Right forelimb (tissue), 1 donor: ENCODE measurements around the gene ARHGEF2.
A peak's percentile ranks its signal among the peaks of the same experiment; 100 is the strongest.

Experiments used
- DNase-seq: peaks from one replicate; pipeline ENCODE4 v3.0.0-alpha.2; 2018

The ARHGEF2 gene

DNA sequence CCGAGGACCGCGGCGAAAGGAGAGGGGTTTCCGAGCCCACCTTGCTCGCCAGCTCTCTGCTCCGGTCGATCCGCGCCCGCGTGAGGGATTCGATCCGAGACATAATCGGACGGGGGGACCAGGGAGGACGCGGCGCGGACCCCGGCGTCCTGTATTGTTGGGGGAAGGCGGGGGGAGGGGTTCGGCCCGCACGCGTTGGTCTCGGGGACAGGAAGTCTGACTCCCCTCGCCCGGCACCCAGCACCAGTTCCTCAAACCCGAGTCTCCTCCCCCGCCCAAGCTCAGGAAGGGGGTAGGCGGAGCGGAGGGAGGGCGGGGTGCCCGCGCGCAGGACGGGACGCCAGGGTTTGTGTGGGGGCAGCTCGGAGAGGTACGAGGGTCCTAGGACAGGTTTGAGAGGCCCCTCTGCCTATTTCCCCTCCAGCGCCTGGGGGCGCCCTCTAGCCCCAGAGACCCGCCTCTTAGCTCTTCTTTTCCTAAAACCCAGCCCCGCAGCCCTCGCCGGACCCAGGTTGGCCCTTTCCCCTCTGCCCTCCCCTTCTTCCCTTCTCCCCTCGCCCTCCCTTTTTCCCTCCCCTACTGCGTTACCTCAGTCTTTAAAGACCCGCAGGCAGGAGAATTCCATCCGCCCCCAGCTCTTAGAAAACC, at the start of gene ARHGEF2:
Gene ARHGEF2, minus strand, starts transcription at position 223 of the 648 bp plus-strand sequence. Its CDS starts 120 bp downstream, at position 103.
- peak; percentile 84 for DNase-seq

DNA sequence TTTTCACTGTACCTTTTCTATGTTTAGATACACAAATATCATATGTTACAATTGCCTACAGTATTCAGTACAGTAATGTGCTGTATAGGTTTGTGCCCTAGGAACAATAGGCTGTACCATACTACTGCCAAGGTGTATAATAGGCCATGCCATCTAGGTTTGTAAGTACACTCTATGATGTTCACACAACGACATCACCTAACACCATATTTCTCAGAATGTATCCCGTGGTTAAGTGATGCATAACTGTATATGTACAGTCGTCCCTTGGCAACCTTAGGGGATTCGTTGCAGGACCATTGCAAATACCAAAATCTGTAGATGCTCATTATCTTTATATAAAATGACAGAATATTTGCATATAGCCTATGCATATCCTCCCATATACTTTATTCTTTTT, 48.2 kb upstream of the ARHGEF2 start:
- no peak for DNase-seq

DNA sequence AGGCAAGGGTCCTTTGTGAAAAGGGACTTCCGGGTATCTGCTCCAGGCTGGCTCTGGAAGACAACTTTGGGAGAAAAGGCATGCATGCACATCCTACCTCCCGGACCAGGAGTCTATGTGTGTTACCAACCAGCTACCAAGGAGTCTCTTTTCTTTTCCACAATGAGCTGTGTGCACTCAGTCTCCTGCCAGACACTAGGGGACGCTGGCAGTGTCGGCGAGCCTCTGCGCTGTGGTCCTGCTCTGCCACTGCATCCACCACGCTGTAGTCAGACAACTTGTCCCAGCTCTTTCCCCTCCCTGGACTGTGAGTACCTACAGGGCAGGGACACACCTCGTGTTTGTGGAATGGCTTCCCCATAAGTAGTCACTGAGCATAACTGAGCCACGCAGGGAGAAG, 47.5 kb upstream of the ARHGEF2 start:
- no peak for DNase-seq

GRCh38 chr1:156024801-156025200, 46.5 kb upstream of the ARHGEF2 start:
- no peak for DNase-seq

GRCh38 chr1:156021954-156022353, 43.6 kb upstream of the ARHGEF2 start:
- no peak for DNase-seq

- DNase-seq: no peak
These were observed 42.7 kb upstream of the ARHGEF2 start for GRCh38 chr1:156021093-156021428.

DNA sequence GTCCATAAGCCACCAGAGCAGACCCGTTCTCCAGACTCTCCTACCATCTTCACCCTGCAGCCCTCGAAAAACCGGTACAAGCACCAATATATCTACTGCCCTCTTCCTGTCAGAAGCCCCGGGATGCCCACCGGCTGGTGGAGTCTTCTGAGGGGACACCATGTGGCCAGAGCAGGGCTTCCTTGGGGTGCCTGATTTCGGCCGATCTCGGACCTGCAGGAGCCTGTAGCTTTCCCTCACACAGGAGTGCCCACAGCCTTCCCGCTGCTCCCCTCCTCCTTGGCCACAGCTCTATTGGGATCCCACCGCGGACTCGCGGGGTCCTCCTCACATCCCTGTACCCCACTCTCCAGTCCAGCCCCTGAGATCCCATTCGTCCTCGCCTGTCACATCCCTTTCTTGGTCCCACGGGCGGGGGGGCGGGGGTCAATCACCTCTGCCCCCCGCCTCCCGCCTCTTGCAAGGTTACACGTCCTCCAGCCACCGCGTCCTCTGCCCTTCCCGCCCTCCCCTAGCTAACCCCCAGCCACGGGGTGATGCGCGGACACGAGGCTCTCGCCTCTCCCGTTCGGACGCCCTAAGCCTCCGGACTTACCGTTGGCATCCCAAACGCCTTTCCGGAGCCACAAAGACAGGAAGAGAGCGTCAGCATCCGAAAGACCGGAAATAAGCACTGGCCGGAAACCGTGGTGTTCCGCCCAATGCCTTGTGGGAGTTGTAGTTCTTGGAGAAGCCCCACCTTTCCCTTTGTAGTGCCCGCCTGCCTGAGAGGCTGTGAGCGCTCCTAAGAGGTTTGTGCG, 42.1 kb upstream of the ARHGEF2 start, which contains the start of gene SSR2:
Gene SSR2, minus strand, starts transcription at position 659 of the 800 bp plus-strand sequence. CDS start 784 bp downstream, outside the sequence.
- peak; percentile 91 for DNase-seq

DNA sequence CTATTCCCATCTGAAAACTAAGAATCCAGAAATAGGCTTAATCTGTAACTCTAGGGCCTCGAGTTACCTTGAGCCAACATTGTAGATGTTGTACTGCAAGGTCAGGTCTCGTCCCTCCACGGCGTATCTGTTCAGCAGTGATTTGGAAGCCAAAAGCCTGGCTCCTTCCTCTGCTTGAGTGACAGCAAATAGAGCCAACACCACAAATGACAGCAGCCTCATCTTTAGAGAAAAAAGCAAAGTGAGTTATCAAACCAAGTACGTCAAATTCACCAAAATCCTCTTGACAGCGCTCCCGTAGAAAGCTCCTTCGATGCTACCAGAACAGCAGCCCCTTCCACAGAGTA, 41.6 kb upstream of the ARHGEF2 start:
- no peak for DNase-seq

DNA sequence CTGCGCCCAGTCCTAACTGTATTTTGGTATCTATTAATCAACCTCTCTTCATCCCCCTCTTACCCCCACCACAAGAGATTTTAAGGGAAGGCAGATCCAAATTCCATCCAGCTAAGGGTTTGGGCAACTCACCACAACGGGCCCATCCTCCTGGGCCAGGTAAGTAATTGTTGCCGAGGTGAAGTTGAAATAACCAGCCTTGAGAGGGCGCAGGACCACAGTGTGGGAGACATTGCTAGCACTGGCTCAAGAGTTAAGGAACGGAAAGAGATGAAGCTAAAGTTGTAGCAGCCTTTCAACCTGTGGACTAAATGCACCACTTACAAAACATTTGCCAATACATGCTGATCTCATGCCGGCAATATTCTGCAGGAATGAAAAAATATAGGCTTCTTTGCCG, 36.5 kb upstream of the ARHGEF2 start:
- DNase-seq: no peak

DNA sequence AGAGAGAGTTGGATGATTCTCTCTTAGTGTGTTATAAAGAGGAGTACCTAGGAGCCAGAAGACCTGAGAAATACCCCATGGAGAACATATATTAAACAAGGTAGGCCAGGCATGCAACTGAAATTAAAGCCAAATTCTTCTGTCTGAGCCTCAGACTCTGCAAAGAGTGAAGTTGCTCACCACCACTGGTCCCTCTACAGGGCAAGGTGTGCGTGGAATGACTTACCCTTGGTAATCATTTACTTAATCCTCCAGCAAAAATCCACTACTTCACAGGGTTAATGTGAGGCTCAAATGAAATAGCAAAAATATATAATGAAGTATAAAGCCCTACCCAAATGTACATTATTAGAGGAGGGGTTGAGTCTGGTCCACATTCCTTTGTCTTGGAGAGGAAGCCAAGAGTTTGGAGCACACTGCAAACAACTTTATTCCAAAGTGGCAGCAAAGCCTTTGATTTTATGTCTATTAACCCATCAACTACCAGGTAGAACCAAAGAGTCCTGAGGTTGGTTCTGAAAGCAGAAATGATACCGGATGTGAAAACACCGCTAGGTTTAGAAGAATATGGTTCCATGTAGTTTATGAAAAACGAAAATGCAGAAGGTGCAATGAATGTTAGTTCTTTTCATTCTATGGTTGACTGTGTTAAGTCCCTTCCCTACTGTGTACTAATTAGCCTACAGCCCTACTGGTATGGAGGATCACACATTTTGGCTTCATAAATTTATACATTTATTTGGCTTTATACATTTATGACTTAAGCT, 33.9 kb upstream of the ARHGEF2 start:
- no peak for DNase-seq

GRCh38 chr1:156009404-156009803, 31.1 kb upstream of the ARHGEF2 start:
- DNase-seq: no peak

DNA sequence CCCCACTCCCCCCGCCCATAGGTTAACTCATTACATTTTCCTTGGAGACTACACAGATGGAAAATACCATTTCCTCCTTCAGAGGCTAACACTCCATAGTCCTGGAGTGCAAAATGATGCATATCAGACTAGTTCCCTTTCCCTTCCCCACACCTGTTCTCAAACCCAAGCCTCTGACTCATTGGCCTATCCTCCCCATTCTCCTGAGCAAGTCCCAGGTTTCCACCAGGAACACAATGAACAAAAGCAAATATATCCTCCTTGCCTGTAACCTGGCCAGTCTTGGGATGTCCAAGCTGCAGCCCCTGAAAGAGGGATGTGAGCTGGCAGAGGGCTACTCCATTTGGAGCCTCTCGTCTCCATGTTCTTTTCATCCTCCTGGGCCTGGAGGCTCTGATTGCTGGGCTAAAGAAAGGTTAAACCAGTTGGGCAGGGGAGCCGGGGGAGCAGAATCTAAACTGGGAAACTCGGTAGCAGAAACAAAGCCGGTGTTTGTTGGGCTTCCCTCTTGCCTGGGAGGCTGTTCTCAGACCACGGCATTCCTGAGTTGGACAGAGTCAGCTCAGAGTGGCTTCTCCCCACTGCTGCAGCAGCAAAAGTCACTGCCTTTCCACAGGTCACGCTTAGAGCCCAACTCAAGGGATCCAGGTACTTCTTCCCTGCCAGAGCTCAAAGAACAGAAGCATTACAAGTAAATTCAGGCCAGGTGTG, 28.5 kb upstream of the ARHGEF2 start:
- DNase-seq: no peak

DNA sequence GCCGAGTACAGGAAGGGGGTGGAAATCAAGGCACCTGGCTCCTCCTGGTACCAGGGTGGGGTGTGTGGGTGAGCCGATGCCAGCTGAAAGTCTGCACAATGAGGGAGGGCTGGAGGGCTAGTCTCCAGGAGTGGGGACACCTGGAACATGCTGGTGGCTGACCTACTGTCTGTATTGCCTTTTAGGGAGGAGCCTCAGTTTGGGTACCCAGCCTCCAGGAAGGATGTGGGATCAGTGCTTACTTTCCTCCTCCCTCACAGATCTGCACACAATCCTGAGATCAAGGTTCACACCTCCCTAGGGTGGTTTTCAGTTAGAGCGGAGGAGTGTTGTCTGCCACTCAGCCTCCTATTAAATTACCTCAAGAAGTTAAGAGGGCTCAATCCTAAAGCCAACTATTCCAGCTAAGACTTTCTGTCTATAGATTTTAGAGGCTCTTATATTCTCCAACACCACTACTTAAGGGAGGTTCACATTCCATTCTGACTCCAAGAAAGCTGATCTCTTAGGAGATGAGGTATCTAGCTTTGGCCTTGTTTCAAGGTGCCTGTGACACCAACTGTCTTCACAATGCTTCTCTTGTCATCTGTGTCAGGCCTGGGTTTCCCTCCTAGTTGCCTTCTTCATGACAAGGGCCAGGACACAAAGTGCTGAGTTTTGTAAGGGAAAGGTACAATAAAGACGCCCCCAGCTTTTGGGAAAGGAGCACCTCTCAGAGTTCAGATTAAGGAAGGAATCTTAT, 26.7 kb upstream of the ARHGEF2 start:
- DNase-seq: no peak

DNA sequence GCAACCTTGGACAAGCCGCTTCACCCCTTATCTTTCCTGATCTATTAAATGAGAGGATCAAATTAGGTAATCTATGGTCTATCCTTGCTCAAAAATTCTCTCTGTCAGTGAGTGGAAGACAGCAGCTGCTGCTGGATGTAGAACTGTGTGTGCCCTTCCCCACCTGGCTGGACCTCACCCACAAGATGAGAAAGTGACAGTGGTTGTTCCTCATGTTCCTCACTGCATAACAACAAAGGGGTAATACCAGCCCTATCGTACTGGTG, 25.5 kb upstream of the ARHGEF2 start:
- no peak for DNase-seq

DNA sequence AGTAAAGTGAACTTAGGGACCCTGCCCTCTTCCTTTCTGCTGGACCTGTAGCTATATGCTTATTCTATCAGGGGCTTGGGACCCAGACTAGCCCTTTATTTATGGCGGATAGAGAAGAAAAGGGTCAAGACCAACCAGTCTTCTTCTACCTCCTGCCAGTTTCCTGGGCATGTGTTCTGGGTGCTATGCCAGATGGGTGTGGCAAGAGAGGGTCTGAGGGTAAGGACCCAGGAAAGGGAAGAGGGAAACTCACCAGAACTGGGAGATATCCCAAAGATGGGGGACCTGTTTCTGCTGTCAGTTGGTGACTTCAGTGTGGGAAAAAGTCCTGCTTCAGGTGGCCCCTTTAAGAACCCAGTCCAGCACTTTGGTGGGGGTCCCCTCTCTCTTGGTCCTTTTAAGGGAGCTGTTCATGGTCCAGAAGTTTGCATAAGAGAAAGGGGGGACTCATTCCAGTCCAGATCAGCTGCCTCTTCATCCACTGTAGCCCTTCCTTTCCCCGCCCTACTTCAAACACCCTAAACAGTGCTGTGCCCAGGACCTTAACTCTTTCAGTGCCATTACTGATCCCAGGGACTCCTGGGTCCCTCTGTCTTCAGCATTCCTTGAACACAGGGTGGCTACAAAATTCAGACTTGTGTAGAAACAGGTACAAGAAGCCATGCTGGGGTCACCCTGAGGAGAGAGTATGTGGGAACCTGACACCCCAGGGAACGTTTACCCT, 24.0 kb upstream of the ARHGEF2 start:
- no peak for DNase-seq

- DNase-seq: no peak
These were observed 23.4 kb upstream of the ARHGEF2 start for GRCh38 chr1:156001662-156002171.

DNA sequence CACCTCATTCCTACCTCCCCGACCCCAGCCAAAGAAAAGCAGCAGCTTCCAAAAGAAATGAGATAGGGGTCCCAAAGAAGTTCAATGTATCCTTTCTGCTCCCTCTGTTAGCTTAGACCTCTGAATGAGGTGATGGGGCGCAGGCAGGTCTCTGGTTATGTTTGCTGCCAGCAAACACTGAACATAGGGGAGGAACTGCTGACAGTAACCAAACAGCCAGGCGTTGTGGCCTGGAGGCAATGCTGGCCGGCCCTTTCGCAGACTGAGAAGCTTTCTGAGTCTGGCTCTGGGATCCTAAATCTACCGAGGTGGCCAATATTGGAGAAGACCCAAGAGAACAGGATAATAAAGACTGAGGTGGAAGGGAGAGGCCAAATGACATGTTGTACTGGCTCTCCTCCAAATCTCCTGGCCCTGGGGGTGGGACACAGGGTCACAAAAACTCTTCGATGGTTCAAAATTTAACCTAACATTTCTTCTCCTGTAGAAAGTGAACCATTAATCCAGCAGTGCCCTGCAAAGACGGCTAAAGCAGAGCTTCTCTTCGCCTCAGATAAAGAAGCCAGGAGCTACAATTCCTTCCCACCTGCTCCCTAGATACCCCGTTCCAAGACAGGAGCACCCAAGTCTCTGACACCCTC, 22.8 kb upstream of the ARHGEF2 start:
- no peak for DNase-seq

GRCh38 chr1:155999964-156000363, 21.6 kb upstream of the ARHGEF2 start:
- DNase-seq: no peak

DNA sequence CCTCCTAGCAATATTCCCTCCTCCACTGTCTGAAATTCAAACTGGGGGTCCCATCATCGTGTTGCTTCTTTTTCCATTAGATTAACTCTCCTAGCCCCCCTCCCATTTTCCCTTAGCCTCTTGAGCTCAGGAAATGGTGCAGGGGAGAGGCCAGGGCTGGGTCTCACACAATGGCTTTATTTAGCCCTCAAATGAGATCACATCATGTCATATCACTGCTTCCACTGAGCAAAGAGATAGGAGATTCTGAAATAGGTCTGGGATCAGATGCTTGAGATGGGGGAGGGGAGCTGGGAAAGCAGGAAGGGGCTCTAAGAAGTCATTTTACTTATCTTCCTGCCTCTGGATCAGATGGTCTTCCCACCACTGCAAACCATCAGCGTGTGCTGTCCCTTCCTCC, 17.8 kb upstream of the ARHGEF2 start:
- DNase-seq: no peak

DNA sequence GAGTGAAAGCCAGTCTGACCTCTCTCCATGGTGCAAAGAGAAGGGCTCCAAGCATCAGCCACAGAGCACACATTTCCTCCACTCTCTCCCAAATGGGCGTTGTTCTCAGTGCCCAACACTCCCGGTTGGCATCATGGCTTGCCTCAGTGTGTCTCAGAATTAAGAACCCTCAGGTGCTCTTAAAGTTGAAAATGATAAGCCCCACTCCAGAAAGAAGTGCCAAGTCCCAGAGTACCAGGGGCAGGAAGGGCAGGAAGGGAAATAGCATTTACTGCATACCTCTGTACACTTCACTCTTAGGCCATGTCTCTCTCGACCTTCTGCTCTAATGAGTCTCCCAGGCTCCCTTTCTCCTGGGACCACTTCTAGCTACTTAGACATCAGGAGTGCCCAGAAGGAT, 15.2 kb upstream of the ARHGEF2 start:
- DNase-seq: no peak

DNA sequence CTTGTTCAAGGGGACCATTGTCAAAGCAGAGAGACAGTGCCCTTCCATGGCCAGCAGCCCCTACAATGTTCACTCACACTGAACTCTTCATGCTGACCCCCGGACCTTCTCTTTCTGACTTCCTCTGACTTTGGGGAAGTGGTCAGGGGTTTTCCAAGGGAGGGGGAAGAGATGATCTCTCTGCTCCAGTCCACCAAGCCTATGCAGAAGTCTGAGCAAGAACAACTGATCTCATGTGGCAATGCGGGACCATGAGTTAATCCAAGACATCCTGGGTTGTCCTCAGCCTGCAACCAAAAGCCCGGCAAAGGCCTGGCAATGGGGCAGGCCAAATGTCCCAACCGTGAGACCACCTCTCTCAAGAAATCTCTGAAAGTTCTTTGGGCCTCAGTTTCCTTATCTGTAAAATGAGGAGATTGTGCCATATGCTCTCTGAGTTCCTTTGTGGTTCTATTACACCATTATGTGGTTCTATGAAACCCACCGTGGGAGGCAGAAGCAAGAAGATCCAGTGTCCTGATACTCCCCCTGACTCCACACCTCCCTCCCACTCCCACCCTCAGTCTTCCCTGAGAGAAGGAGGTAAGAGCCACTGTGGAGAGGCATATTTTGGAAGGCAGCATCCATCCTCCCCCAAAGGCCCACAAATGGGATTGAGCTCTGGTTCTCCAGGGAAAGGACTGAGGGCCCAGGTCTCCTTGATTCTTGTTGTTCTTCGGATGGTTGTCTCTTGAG, 11.8 kb upstream of the ARHGEF2 start:
- no peak for DNase-seq
